ENCODE data around the gene RPL34.
"Not testable (repeated sequence)": the region's sequence is repeated elsewhere in the genome, so short reads cannot be mapped to it uniquely, and the experiment has no call there.

RPL34 gene

GRCh38 chr4:108620101-108620932 is at the start of gene RPL34:
Gene RPL34 (plus strand): TSS chr4:108620576. CDS start chr4:108621960, 1,384 bp downstream.
- DNase-seq (ENCODE audit: low read depth) = peak; percentile 97

- no peak for DNase-seq (ENCODE audit: low read depth)
These were observed 49.3 kb upstream of the RPL34 start for GRCh38 chr4:108570993-108571569.

GRCh38 chr4:108574402-108574801 is 46.0 kb upstream of the RPL34 start:
- DNase-seq (ENCODE audit: low read depth) = no peak

- no peak for DNase-seq (ENCODE audit: low read depth)
These were observed 39.3 kb upstream of the RPL34 start for GRCh38 chr4:108581083-108581482.

GRCh38 chr4:108586778-108587177 is 33.6 kb upstream of the RPL34 start:
- DNase-seq (ENCODE audit: low read depth) = no peak

GRCh38 chr4:108588878-108589277 is 31.5 kb upstream of the RPL34 start:
- no peak for DNase-seq (ENCODE audit: low read depth)

- no peak for DNase-seq (ENCODE audit: low read depth)
These were observed 30.4 kb upstream of the RPL34 start for GRCh38 chr4:108589961-108590360.

- no peak for DNase-seq (ENCODE audit: low read depth)
These were observed 29.6 kb upstream of the RPL34 start for GRCh38 chr4:108590776-108591175.

- DNase-seq (ENCODE audit: low read depth) = no peak
These were observed 27.7 kb upstream of the RPL34 start for GRCh38 chr4:108592674-108592986.

- not testable (repeated sequence) for DNase-seq (ENCODE audit: low read depth)
These were observed 26.1 kb upstream of the RPL34 start for GRCh38 chr4:108594296-108594695.

GRCh38 chr4:108596344-108596743 is 24.0 kb upstream of the RPL34 start:
- no peak for DNase-seq (ENCODE audit: low read depth)

GRCh38 chr4:108601106-108601505 is 19.3 kb upstream of the RPL34 start:
- DNase-seq (ENCODE audit: low read depth) = no peak

GRCh38 chr4:108601532-108601931 is 18.8 kb upstream of the RPL34 start:
- DNase-seq (ENCODE audit: low read depth) = no peak

GRCh38 chr4:108602163-108602562 is 18.2 kb upstream of the RPL34 start:
- DNase-seq (ENCODE audit: low read depth) = no peak

- DNase-seq (ENCODE audit: low read depth) = no peak
These were observed 13.1 kb upstream of the RPL34 start for GRCh38 chr4:108607079-108607815.

- no peak for DNase-seq (ENCODE audit: low read depth)
These were observed 9.0 kb upstream of the RPL34 start for GRCh38 chr4:108611365-108611764.

- DNase-seq (ENCODE audit: low read depth) = no peak
These were observed 8.0 kb upstream of the RPL34 start for GRCh38 chr4:108612365-108612764.

GRCh38 chr4:108619372-108620100 is 840 bp upstream of the RPL34 start:
- DNase-seq (ENCODE audit: low read depth) = no peak

GRCh38 chr4:108620933-108621905 is 843 bp downstream of the RPL34 start:
- DNase-seq (ENCODE audit: low read depth) = no peak

- no peak for DNase-seq (ENCODE audit: low read depth)
These were observed 1.6 kb downstream of the RPL34 start for GRCh38 chr4:108622022-108622421.

- DNase-seq (ENCODE audit: low read depth) = no peak
These were observed 2.5 kb downstream of the RPL34 start for GRCh38 chr4:108622828-108623227.
